GM19438 (cell line): ENCODE results near the gene JMJD7.
"Not testable (repeated sequence)": the region's sequence is repeated elsewhere in the genome, so short reads cannot be mapped to it uniquely, and the experiment has no call there.

Experiments
- ATAC-seq: cut with Tn5 transposase; IDR thresholded peaks from one replicate; pipeline ENCODE4 v1.9.1; 2021; ENCODE audit warnings: low read depth; ENCODE audit not compliant: unreplicated experiment

Gene JMJD7

GRCh38 chr15:41819455-41820050, 8.3 kb upstream of the JMJD7 start:
- ATAC-seq, result no peak

- no peak for ATAC-seq
Measured at GRCh38 chr15:41820791-41821423, 7.0 kb upstream of the JMJD7 start.

- ATAC-seq, result no peak
Measured at GRCh38 chr15:41821831-41822230, 6.1 kb upstream of the JMJD7 start.

- ATAC-seq, result no peak
Measured at GRCh38 chr15:41822471-41822870, 5.4 kb upstream of the JMJD7 start.

- no peak for ATAC-seq
Measured at GRCh38 chr15:41822957-41823356, 4.9 kb upstream of the JMJD7 start.

GRCh38 chr15:41823502-41823901, 4.4 kb upstream of the JMJD7 start:
- no peak for ATAC-seq

GRCh38 chr15:41824062-41824745, 3.7 kb upstream of the JMJD7 start:
- no peak for ATAC-seq

GRCh38 chr15:41825145-41825544, 2.7 kb upstream of the JMJD7 start:
- ATAC-seq, result no peak

- ATAC-seq, result no peak
Measured at GRCh38 chr15:41825572-41826535, 2.0 kb upstream of the JMJD7 start.

- no peak for ATAC-seq
Measured at GRCh38 chr15:41827290-41827879, 507 bp upstream of the JMJD7 start.

- no peak for ATAC-seq
Measured at GRCh38 chr15:41828807-41829141, 882 bp downstream of the JMJD7 start.

- ATAC-seq, result no peak
Measured at GRCh38 chr15:41829959-41830646, 2.2 kb downstream of the JMJD7 start.

- ATAC-seq, result not testable (repeated sequence)
Measured at GRCh38 chr15:41831291-41831690, 3.4 kb downstream of the JMJD7 start.

- no peak for ATAC-seq
Measured at GRCh38 chr15:41832208-41832607, 4.3 kb downstream of the JMJD7 start.

GRCh38 chr15:41832875-41833274, 5.0 kb downstream of the JMJD7 start:
- no peak for ATAC-seq

GRCh38 chr15:41834096-41834495, 6.2 kb downstream of the JMJD7 start:
- ATAC-seq, result no peak

GRCh38 chr15:41836073-41836472, 8.2 kb downstream of the JMJD7 start:
- ATAC-seq, result no peak

GRCh38 chr15:41836713-41837454, 9.0 kb downstream of the JMJD7 start:
- ATAC-seq, result no peak

GRCh38 chr15:41838400-41838897, 10.6 kb downstream of the JMJD7 start, which contains the start of gene PLA2G4B:
TSS of gene PLA2G4B (plus strand) at chr15:41838847. CDS start at chr15:41838914, 67 bp downstream.
- no peak for ATAC-seq
